ENCODE measurements around the gene RBFOX2.

The RBFOX2 gene

GRCh38 chr22:35761037-35761436, 267.6 kb downstream of the RBFOX2 start:
- H3K36me3 ChIP-seq (ENCODE audit: control insufficient read depth, insufficient read depth, low read length): no peaks in the 10 kb centered on the region
- H3K4me1 ChIP-seq (ENCODE audit: control insufficient read depth, insufficient read depth, low read length, poor library complexity, severe bottlenecking): no peaks in the 10 kb centered on the region
- DNase-seq: no peak
- H3K9me3 ChIP-seq (ENCODE audit: control insufficient read depth, low read length): no peaks in the 10 kb centered on the region
- no peak overlapping the region for H3K27ac ChIP-seq (ENCODE audit: insufficient read depth, low read length, poor library complexity, severe bottlenecking)
- H3K27me3 ChIP-seq (replicated peaks; ENCODE audit: control insufficient read depth, insufficient read depth, low read length, poor library complexity, severe bottlenecking): no peaks in the 10 kb centered on the region
- H3K4me3 ChIP-seq (ENCODE audit: insufficient read depth, low read depth, low read length, poor library complexity, severe bottlenecking): no peak overlapping the region

- Histone ChIP-seq H3K27me3 (replicated peaks; ENCODE audit: control insufficient read depth, insufficient read depth, low read length, poor library complexity, severe bottlenecking) (no peaks in the 10 kb centered on the region), H3K4me3 (ENCODE audit: insufficient read depth, low read depth, low read length, poor library complexity, severe bottlenecking) (no peak overlapping the region), H3K36me3 (ENCODE audit: control insufficient read depth, insufficient read depth, low read length) (no peaks in the 10 kb centered on the region), H3K4me1 (ENCODE audit: control insufficient read depth, insufficient read depth, low read length, poor library complexity, severe bottlenecking) (no peaks in the 10 kb centered on the region), H3K9me3 (ENCODE audit: control insufficient read depth, low read length) (no peaks in the 10 kb centered on the region), H3K27ac (ENCODE audit: insufficient read depth, low read length, poor library complexity, severe bottlenecking) (no peak overlapping the region)
- DNase-seq: no peak
Measured at GRCh38 chr22:35758394-35758793, 270.2 kb downstream of the RBFOX2 start.

GRCh38 chr22:35756722-35757121, 271.9 kb downstream of the RBFOX2 start:
- Histone ChIP-seq H3K27ac (ENCODE audit: insufficient read depth, low read length, poor library complexity, severe bottlenecking) (no peak overlapping the region), H3K4me1 (ENCODE audit: control insufficient read depth, insufficient read depth, low read length, poor library complexity, severe bottlenecking) (no peaks in the 10 kb centered on the region), H3K27me3 (replicated peaks; ENCODE audit: control insufficient read depth, insufficient read depth, low read length, poor library complexity, severe bottlenecking) (no peaks in the 10 kb centered on the region), H3K36me3 (ENCODE audit: control insufficient read depth, insufficient read depth, low read length) (no peaks in the 10 kb centered on the region), H3K4me3 (ENCODE audit: insufficient read depth, low read depth, low read length, poor library complexity, severe bottlenecking) (no peak overlapping the region), H3K9me3 (ENCODE audit: control insufficient read depth, low read length) (no peaks in the 10 kb centered on the region)
- no peak for DNase-seq

GRCh38 chr22:35754761-35755160, 273.9 kb downstream of the RBFOX2 start:
- no peaks in the 10 kb centered on the region for H3K27me3 ChIP-seq (replicated peaks; ENCODE audit: control insufficient read depth, insufficient read depth, low read length, poor library complexity, severe bottlenecking)
- H3K36me3 ChIP-seq (ENCODE audit: control insufficient read depth, insufficient read depth, low read length): no peaks in the 10 kb centered on the region
- H3K4me1 ChIP-seq (ENCODE audit: control insufficient read depth, insufficient read depth, low read length, poor library complexity, severe bottlenecking): no peaks in the 10 kb centered on the region
- no peak overlapping the region for H3K4me3 ChIP-seq (ENCODE audit: insufficient read depth, low read depth, low read length, poor library complexity, severe bottlenecking)
- H3K9me3 ChIP-seq (ENCODE audit: control insufficient read depth, low read length): no peaks in the 10 kb centered on the region
- no peak overlapping the region for H3K27ac ChIP-seq (ENCODE audit: insufficient read depth, low read length, poor library complexity, severe bottlenecking)
- DNase-seq: no peak

- no peak for DNase-seq
- H3K36me3 ChIP-seq (ENCODE audit: control insufficient read depth, insufficient read depth, low read length): no peaks in the 10 kb centered on the region
- no peak overlapping the region for H3K27ac ChIP-seq (ENCODE audit: insufficient read depth, low read length, poor library complexity, severe bottlenecking)
- no peaks in the 10 kb centered on the region for H3K9me3 ChIP-seq (ENCODE audit: control insufficient read depth, low read length)
- H3K4me3 ChIP-seq (ENCODE audit: insufficient read depth, low read depth, low read length, poor library complexity, severe bottlenecking): no peak overlapping the region
- H3K27me3 ChIP-seq (replicated peaks; ENCODE audit: control insufficient read depth, insufficient read depth, low read length, poor library complexity, severe bottlenecking): no peaks in the 10 kb centered on the region
- no peaks in the 10 kb centered on the region for H3K4me1 ChIP-seq (ENCODE audit: control insufficient read depth, insufficient read depth, low read length, poor library complexity, severe bottlenecking)
Measured at GRCh38 chr22:35752863-35753189, 275.8 kb downstream of the RBFOX2 start.

GRCh38 chr22:35752006-35752862, 276.4 kb downstream of the RBFOX2 start:
- H3K36me3 ChIP-seq (ENCODE audit: control insufficient read depth, insufficient read depth, low read length): no peaks in the 10 kb centered on the region
- H3K27ac ChIP-seq (ENCODE audit: insufficient read depth, low read length, poor library complexity, severe bottlenecking): no peak overlapping the region

GRCh38 chr22:35749808-35750207, 278.8 kb downstream of the RBFOX2 start:
- H3K4me1 ChIP-seq (ENCODE audit: control insufficient read depth, insufficient read depth, low read length, poor library complexity, severe bottlenecking): no peaks in the 10 kb centered on the region
- no peak overlapping the region for H3K27ac ChIP-seq (ENCODE audit: insufficient read depth, low read length, poor library complexity, severe bottlenecking)
- no peak for DNase-seq
- no peaks in the 10 kb centered on the region for H3K27me3 ChIP-seq (replicated peaks; ENCODE audit: control insufficient read depth, insufficient read depth, low read length, poor library complexity, severe bottlenecking)
- H3K4me3 ChIP-seq (ENCODE audit: insufficient read depth, low read depth, low read length, poor library complexity, severe bottlenecking): no peak overlapping the region
- no peaks in the 10 kb centered on the region for H3K9me3 ChIP-seq (ENCODE audit: control insufficient read depth, low read length)
- no peaks in the 10 kb centered on the region for H3K36me3 ChIP-seq (ENCODE audit: control insufficient read depth, insufficient read depth, low read length)

More at GRCh38 chr22:35752006-35752862, 276.4 kb downstream of the RBFOX2 start:
- H3K4me1 ChIP-seq (ENCODE audit: control insufficient read depth, insufficient read depth, low read length, poor library complexity, severe bottlenecking): no peaks in the 10 kb centered on the region
- H3K4me3 ChIP-seq (ENCODE audit: insufficient read depth, low read depth, low read length, poor library complexity, severe bottlenecking): no peak overlapping the region
- no peaks in the 10 kb centered on the region for H3K9me3 ChIP-seq (ENCODE audit: control insufficient read depth, low read length)
- DNase-seq: no peak
- H3K27me3 ChIP-seq (replicated peaks; ENCODE audit: control insufficient read depth, insufficient read depth, low read length, poor library complexity, severe bottlenecking): no peaks in the 10 kb centered on the region

- H3K4me1 ChIP-seq (ENCODE audit: control insufficient read depth, insufficient read depth, low read length, poor library complexity, severe bottlenecking): no peaks in the 10 kb centered on the region
- no peaks in the 10 kb centered on the region for H3K36me3 ChIP-seq (ENCODE audit: control insufficient read depth, insufficient read depth, low read length)
- no peak overlapping the region for H3K27ac ChIP-seq (ENCODE audit: insufficient read depth, low read length, poor library complexity, severe bottlenecking)
- no peak for DNase-seq
- no peak overlapping the region for H3K4me3 ChIP-seq (ENCODE audit: insufficient read depth, low read depth, low read length, poor library complexity, severe bottlenecking)
- no peaks in the 10 kb centered on the region for H3K27me3 ChIP-seq (replicated peaks; ENCODE audit: control insufficient read depth, insufficient read depth, low read length, poor library complexity, severe bottlenecking)
- H3K9me3 ChIP-seq (ENCODE audit: control insufficient read depth, low read length): no peaks in the 10 kb centered on the region
Measured at GRCh38 chr22:35746946-35747703, 281.5 kb downstream of the RBFOX2 start.

GRCh38 chr22:35746248-35746647, 282.4 kb downstream of the RBFOX2 start:
- Histone ChIP-seq H3K4me1 (ENCODE audit: control insufficient read depth, insufficient read depth, low read length, poor library complexity, severe bottlenecking) (no peaks in the 10 kb centered on the region), H3K36me3 (ENCODE audit: control insufficient read depth, insufficient read depth, low read length) (no peaks in the 10 kb centered on the region), H3K27me3 (replicated peaks; ENCODE audit: control insufficient read depth, insufficient read depth, low read length, poor library complexity, severe bottlenecking) (no peaks in the 10 kb centered on the region), H3K27ac (ENCODE audit: insufficient read depth, low read length, poor library complexity, severe bottlenecking) (no peak overlapping the region), H3K9me3 (ENCODE audit: control insufficient read depth, low read length) (no peaks in the 10 kb centered on the region), H3K4me3 (ENCODE audit: insufficient read depth, low read depth, low read length, poor library complexity, severe bottlenecking) (no peak overlapping the region)
- no peak for DNase-seq

GRCh38 chr22:35743326-35743860, 285.2 kb downstream of the RBFOX2 start:
- H3K9me3 ChIP-seq (ENCODE audit: control insufficient read depth, low read length): no peaks in the 10 kb centered on the region
- no peak for DNase-seq
- H3K36me3 ChIP-seq (ENCODE audit: control insufficient read depth, insufficient read depth, low read length): no peaks in the 10 kb centered on the region
- no peak overlapping the region for H3K4me3 ChIP-seq (ENCODE audit: insufficient read depth, low read depth, low read length, poor library complexity, severe bottlenecking)
- H3K27me3 ChIP-seq (replicated peaks; ENCODE audit: control insufficient read depth, insufficient read depth, low read length, poor library complexity, severe bottlenecking): no peaks in the 10 kb centered on the region
- no peaks in the 10 kb centered on the region for H3K4me1 ChIP-seq (ENCODE audit: control insufficient read depth, insufficient read depth, low read length, poor library complexity, severe bottlenecking)
- H3K27ac ChIP-seq (ENCODE audit: insufficient read depth, low read length, poor library complexity, severe bottlenecking): no peak overlapping the region
